ENCODE results near the gene CD163L1. TPM values are rescaled to one million over a fixed set of nuclear protein-coding genes. Genes with fewer than 3 reads are reported as not detected.
A peak's percentile ranks its signal among the peaks of the same experiment; 100 is the strongest.

The CD163L1 gene
- total RNA-seq (2022) (2.1 and 3.5 TPM in 2 replicates), Bru-seq, nascent RNA (percentile 36 among the genes with signal in this experiment), BruChase-seq, experiment 1, labeled RNA remaining after a 6-hour chase (percentile 26 among the genes with signal in this experiment), BruChase-seq, experiment 2, labeled RNA remaining after a 2-hour chase (percentile 29 among the genes with signal in this experiment)
- long read RNA-seq, partial matches to known transcripts: 2 of 2 reads
- long read RNA-seq, other reads (novel, unspliced or antisense): 0 of 2 reads

- Mint-ChIP-seq H3K27ac (ENCODE audit: low read depth, unreplicated experiment) (no peak within 1 kb of the TSS), H3K9me3 (ENCODE audit: unreplicated experiment) (no peaks in the 10 kb centered on the region), H3K4me1 (ENCODE audit: insufficient read depth, unreplicated experiment) (no peaks in the 10 kb centered on the region), H3K36me3 (ENCODE audit: insufficient read depth, unreplicated experiment) (no peaks in the 10 kb centered on the region), H3K27me3 (ENCODE audit: insufficient read depth, unreplicated experiment) (no peaks in the 10 kb centered on the region), H3K4me3 (ENCODE audit: unreplicated experiment) (no peak within 1 kb of the TSS)
- ChIA-PET CTCF (interaction anchor here (0.8 kb wide), 2 partner anchors 16 to 67 kb away, joined by 3 to 4 read pairs; no protein-coding TSS in a partner anchor), POLR2A (no interaction called here)
- no TSS peak for BruUV-seq (replicated peaks)
- no peak for TF ChIP-seq CTCF (IDR thresholded peaks at IDR 0.05; ENCODE audit: unreplicated experiment)
- intact Hi-C loops (cut with micrococcal nuclease): no loop called here
- no peak for DNase-seq (ENCODE audit: unreplicated experiment)
Measured at GRCh38 chr12:7444076-7444475, at the start of gene CD163L1. TSS of gene CD163L1 (minus strand) at chr12:7444153. CDS start at chr12:7444127, 26 bp downstream.

DNA sequence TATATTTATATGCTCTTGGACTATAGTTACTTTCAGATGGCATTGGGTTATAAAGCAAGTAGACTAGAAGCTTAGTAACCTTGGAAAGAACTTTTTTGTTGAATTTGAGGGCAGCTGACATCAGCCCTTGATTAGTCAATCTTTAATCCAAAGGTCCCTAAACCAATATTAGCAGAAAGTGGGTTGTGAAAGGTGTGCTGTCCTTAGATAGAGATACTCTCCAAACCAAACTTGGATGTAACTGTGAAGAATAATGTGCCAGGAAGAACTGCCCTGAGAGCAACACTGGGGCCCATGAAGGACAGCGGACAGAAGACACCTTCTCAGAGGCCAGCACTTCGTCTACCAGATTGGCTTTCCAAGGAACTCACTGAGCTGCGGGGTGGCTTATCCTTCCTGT, 49.1 kb upstream of the CD163L1 start:
- no peaks in the 10 kb centered on the region for H3K4me1 Mint-ChIP-seq (ENCODE audit: insufficient read depth, unreplicated experiment)
- ChIA-PET POLR2A (no interaction called here), CTCF (no interaction called here)
- H3K27ac Mint-ChIP-seq (ENCODE audit: low read depth, unreplicated experiment): no peak overlapping the region
- no peak for TF ChIP-seq CTCF (IDR thresholded peaks at IDR 0.05; ENCODE audit: unreplicated experiment)
- intact Hi-C loops (cut with micrococcal nuclease): no loop called here
- no TSS peak for BruUV-seq (replicated peaks)
- H3K36me3 Mint-ChIP-seq (ENCODE audit: insufficient read depth, unreplicated experiment): no peaks in the 10 kb centered on the region
- H3K27me3 Mint-ChIP-seq (ENCODE audit: insufficient read depth, unreplicated experiment): peaks cover 16% of the 10 kb centered on the region
- DNase-seq (ENCODE audit: unreplicated experiment): no peak
- H3K9me3 Mint-ChIP-seq (ENCODE audit: unreplicated experiment): no peaks in the 10 kb centered on the region
- H3K4me3 Mint-ChIP-seq (ENCODE audit: unreplicated experiment): no peak overlapping the region

- H3K36me3 Mint-ChIP-seq (ENCODE audit: insufficient read depth, unreplicated experiment): no peaks in the 10 kb centered on the region
- H3K4me1 Mint-ChIP-seq (ENCODE audit: insufficient read depth, unreplicated experiment): no peaks in the 10 kb centered on the region
- H3K27me3 Mint-ChIP-seq (ENCODE audit: insufficient read depth, unreplicated experiment): peaks cover under 1% of the 10 kb centered on the region
- TF ChIP-seq CTCF (IDR thresholded peaks at IDR 0.05; ENCODE audit: unreplicated experiment): no peak
- intact Hi-C loops (cut with micrococcal nuclease): no loop called here
- CTCF ChIA-PET: no interaction called here
- no peak overlapping the region for H3K4me3 Mint-ChIP-seq (ENCODE audit: unreplicated experiment)
- BruUV-seq (replicated peaks): no TSS peak
- no peak overlapping the region for H3K27ac Mint-ChIP-seq (ENCODE audit: low read depth, unreplicated experiment)
- no peaks in the 10 kb centered on the region for H3K9me3 Mint-ChIP-seq (ENCODE audit: unreplicated experiment)
- DNase-seq (ENCODE audit: unreplicated experiment): no peak
- POLR2A ChIA-PET: no interaction called here
Measured at GRCh38 chr12:7486512-7486911, 42.6 kb upstream of the CD163L1 start.

GRCh38 chr12:7485095-7485494, 41.1 kb upstream of the CD163L1 start:
- no peaks in the 10 kb centered on the region for H3K9me3 Mint-ChIP-seq (ENCODE audit: unreplicated experiment)
- CTCF ChIA-PET: no interaction called here
- no peak overlapping the region for H3K27ac Mint-ChIP-seq (ENCODE audit: low read depth, unreplicated experiment)
- intact Hi-C loops (cut with micrococcal nuclease): loop anchor here (1.0 kb wide), 1 partner anchor 32 kb away; no protein-coding TSS in a partner anchor
- POLR2A ChIA-PET: no interaction called here
- no peak for DNase-seq (ENCODE audit: unreplicated experiment)
- H3K36me3 Mint-ChIP-seq (ENCODE audit: insufficient read depth, unreplicated experiment): no peaks in the 10 kb centered on the region
- H3K27me3 Mint-ChIP-seq (ENCODE audit: insufficient read depth, unreplicated experiment): no peaks in the 10 kb centered on the region
- TF ChIP-seq CTCF (IDR thresholded peaks at IDR 0.05; ENCODE audit: unreplicated experiment): no peak
- no peaks in the 10 kb centered on the region for H3K4me1 Mint-ChIP-seq (ENCODE audit: insufficient read depth, unreplicated experiment)
- no peak overlapping the region for H3K4me3 Mint-ChIP-seq (ENCODE audit: unreplicated experiment)
- BruUV-seq (replicated peaks): no TSS peak

Data from MCF 10A (cell line).